VCaP (cell line): ENCODE results near the gene KLHDC1.
"Not testable (repeated sequence)": the region's sequence is repeated elsewhere in the genome, so short reads cannot be mapped to it uniquely, and the experiment has no call there.

ENCODE experiments used
- H3K27ac ChIP-seq: fragments of 450-650 bp; 2 replicates; pipeline ENCODE4 v1.5.1; 2017
- CTCF ChIP-seq: fragments of 450-650 bp; conservative IDR thresholded peaks from 2 replicates; pipeline ENCODE4 v1.5.1; 2017; ENCODE audit warnings: mild to moderate bottlenecking, moderate library complexity

KLHDC1 gene

DNA sequence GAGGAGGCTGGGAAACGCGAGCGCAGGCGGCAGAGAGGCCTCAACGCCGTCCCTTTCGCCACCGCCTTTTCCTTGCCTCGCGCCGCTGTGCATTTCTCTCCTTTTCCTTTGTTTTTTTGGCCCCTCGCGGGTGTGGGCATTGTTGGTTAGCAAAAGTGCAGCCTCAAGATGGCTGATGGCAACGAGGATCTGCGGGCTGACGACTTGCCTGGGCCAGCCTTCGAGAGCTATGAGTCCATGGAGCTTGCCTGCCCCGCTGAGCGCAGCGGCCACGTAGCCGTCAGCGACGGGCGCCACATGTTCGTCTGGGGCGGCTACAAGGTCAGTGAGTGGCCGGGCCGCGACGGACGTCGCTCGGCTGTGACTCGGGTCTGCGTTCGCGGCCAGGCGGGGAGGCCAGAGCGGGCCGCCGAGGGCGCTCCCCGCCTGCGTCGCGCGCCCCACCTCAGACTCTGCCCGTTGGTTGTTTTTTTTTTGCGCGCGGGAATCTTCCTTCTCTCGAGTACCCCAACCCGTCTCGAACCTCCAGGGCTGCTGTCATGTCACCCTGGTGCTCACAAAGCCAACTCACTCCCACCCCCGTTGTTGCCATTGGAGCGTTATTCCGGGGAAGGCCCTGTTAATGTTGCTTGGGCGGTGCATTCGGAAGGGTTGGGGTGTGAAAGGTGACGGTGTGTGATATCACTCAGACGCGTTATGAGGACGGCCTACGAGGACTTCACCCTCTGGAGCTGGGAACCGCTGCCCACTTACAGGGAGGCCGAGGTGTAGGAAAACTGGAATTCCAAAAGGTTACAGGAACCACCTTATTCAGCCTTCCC is 75.6 kb downstream of the KLHDC1 start:
- no peak for TF ChIP-seq CTCF
- H3K27ac ChIP-seq: peak overlapping the region; percentile 97

DNA sequence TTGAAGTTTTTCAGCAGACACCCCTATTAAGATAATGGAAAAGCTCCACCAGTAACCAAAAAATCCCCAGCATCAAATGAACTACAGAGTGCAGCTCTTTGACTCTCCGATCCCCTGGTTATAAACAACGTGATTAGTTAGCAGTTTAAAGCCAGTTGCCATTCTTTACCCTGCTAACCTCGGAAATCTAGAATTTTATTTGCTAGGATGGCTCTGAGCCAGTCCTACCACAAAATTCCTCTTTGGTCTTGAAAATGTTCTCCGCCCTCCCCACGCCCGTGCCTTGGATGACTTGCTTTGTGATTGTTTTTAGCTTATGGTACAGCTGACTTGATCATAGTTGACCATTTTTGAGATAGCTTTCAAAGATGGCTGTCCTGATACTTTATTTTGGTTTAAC is 76.3 kb downstream of the KLHDC1 start:
- TF ChIP-seq CTCF: no peak
- peak overlapping the region; percentile 97 for H3K27ac ChIP-seq

DNA sequence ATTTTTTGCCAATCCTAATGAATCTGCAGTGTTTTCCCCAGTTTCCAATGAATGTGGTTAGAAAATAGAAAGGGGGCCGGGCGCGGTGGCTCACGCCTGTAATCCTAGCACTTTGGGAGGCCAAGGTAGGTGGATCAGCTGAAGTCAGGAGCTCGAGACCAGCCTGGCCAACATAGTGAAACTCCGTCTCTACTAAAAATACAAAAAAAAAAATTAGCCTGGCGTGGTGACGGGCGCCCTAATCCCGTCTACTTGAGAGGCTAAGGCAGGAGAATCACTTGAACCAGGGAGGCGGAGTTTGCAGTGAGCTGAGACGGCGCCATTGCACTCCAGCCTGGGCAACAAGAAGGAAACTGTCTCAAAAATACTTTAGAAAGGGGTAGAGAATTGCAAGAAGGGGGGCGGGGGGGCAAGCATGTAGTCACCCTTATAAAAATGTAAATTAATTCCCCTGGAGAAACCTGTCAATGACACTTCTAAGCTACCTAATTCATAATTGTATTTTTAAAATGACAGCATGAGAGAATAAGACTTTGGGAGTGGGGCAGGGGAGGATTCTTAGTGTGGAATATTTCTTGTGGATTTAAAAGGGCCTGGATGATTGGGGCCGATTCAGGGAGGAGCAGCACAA is 76.8 kb downstream of the KLHDC1 start:
- no peak for TF ChIP-seq CTCF
- H3K27ac ChIP-seq: peak overlapping the region; percentile 97

GRCh38 chr14:49770212-49770817 is 77.4 kb downstream of the KLHDC1 start:
- peak overlapping the region; percentile 97 for H3K27ac ChIP-seq
- TF ChIP-seq CTCF: no peak

GRCh38 chr14:49771691-49772090 is 78.8 kb downstream of the KLHDC1 start:
- H3K27ac ChIP-seq: not testable (repeated sequence)

GRCh38 chr14:49774106-49774505 is 81.2 kb downstream of the KLHDC1 start:
- no peak for TF ChIP-seq CTCF
- H3K27ac ChIP-seq: no peak overlapping the region

GRCh38 chr14:49778421-49778820 is 85.5 kb downstream of the KLHDC1 start:
- no peak overlapping the region for H3K27ac ChIP-seq
- TF ChIP-seq CTCF: no peak

GRCh38 chr14:49781040-49781439 is 88.1 kb downstream of the KLHDC1 start:
- H3K27ac ChIP-seq: not testable (repeated sequence)
